Fibroblast of pulmonary artery (primary cell): Measurements from ENCODE around the gene TMEM107.

Source experiments
- DNase-seq: peaks from one replicate; pipeline ENCODE4 v3.0.0-alpha.2; 2010; ENCODE audit warnings: low read depth
- H3K4me3 ChIP-seq: replicated peaks from 2 replicates; pipeline ENCODE4 v1.5.1; 2011; ENCODE audit warnings: low read depth, mild to moderate bottlenecking, control low read depth, low read length, moderate library complexity
- TF ChIP-seq, protein P1 (sequence below): IDR thresholded peaks from 2 replicates; pipeline ENCODE4 v1.5.1; 2011; ENCODE audit warnings: mild to moderate bottlenecking, control low read depth, low read length, inconsistent platforms; ENCODE audit errors: missing control alignments

The TMEM107 gene

DNA sequence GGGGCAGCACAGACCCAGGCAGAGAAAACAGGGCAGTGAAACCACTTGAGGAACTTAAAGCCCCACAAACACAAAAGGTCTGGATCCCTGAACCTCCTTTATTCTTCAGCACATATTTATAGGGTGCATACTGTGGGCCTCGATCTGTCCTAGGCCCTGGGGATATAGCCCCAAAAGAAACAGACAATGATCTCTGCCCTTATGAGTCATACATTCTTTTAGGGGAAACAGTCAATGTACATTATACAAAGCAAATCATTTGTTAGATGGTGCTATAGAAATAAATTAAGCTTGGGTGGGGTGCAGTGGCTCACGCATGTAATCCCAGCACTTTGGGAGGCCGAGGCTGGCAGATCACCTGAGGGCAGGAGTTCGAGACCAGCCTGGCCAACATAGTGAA, 42.2 kb downstream of the TMEM107 start:
- TF ChIP-seq, protein P1, sequence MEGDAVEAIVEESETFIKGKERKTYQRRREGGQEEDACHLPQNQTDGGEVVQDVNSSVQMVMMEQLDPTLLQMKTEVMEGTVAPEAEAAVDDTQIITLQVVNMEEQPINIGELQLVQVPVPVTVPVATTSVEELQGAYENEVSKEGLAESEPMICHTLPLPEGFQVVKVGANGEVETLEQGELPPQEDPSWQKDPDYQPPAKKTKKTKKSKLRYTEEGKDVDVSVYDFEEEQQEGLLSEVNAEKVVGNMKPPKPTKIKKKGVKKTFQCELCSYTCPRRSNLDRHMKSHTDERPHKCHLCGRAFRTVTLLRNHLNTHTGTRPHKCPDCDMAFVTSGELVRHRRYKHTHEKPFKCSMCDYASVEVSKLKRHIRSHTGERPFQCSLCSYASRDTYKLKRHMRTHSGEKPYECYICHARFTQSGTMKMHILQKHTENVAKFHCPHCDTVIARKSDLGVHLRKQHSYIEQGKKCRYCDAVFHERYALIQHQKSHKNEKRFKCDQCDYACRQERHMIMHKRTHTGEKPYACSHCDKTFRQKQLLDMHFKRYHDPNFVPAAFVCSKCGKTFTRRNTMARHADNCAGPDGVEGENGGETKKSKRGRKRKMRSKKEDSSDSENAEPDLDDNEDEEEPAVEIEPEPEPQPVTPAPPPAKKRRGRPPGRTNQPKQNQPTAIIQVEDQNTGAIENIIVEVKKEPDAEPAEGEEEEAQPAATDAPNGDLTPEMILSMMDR, result no peak
- DNase-seq, result no peak
- no peak overlapping the region for H3K4me3 ChIP-seq

DNA sequence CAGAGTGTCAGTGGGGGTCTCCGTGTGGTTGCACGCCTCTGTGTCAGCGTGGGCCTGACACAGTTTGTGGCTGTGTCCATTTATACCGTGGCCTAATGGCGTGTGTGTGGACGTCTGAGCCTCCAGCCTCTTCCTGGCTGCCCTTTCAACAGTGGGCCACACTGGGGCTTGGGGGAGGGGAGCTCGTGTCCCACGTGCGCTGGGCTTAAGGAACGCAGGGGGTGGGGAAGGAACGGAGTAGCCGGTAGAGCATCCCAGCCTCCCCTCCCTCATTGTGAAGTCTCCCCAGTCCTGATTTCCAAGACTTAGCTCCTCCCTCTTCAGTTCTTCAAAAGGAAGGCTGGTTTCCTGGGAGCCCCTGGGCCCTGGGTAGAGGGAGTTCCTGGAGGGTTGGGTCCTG, 42.8 kb downstream of the TMEM107 start:
- TF ChIP-seq, protein P1, result no peak
- H3K4me3 ChIP-seq, result no peak overlapping the region
- DNase-seq, result no peak

DNA sequence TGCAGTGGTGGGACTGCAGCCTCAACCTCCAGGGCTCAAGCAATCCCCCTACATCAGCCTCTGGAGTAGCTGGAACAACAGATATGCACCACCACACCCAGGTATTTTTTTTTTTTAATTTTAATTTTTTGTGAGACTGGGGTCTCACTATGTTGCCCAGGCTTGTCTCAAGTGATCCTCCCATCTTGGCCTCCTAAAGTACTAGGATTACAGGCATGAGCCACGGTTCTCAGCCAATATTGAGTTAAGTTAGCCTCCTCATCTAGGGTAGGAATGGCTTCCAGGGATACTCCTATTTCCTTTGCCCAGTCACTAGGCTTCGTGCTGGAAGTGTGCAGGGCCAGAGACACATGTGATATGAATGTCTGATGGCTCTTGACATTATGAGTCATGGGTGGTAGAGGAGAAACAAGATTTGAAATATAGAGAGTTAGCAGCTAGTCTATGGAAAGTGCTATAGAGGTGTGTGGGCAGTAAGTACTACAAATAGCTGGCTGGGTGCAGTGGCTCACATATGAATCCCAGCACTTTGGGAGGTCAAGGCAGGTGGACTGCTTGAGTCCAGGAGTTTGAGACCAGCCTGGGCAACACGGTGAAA, 44.2 kb downstream of the TMEM107 start:
- TF ChIP-seq, protein P1, result no peak
- no peak for DNase-seq
- no peak overlapping the region for H3K4me3 ChIP-seq

DNA sequence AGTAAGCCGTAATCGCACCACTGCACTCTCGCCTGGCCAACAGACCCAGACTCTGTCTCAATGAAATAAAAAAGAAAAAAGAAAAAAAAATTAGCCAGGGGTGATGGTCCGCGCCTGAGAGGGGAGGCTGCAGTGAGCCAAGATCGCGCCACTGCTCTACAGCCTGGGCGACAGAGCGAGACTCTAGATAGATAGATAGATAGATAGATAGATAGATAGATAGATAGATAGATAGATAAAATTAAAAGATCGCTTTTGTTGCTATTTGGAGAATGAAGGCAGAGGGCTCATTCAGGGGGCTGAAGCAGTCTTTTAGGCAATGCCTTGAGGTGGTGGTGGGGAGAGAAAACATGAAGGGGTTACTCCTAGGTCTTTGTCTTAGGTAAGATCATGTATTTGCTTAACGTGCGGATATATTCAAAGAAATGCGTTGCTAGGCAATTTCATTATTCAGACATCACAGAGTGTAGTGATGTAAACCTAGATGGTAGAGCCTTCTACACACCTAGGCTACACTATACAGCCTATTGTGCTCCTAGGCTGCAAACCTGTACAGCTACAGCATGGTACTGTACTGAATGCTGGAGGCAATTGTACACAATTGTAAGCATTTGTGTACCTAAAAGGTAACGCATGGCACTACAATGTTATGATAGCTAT, 47.9 kb downstream of the TMEM107 start:
- TF ChIP-seq, protein P1, result no peak
- no peak overlapping the region for H3K4me3 ChIP-seq
- DNase-seq, result no peak

DNA sequence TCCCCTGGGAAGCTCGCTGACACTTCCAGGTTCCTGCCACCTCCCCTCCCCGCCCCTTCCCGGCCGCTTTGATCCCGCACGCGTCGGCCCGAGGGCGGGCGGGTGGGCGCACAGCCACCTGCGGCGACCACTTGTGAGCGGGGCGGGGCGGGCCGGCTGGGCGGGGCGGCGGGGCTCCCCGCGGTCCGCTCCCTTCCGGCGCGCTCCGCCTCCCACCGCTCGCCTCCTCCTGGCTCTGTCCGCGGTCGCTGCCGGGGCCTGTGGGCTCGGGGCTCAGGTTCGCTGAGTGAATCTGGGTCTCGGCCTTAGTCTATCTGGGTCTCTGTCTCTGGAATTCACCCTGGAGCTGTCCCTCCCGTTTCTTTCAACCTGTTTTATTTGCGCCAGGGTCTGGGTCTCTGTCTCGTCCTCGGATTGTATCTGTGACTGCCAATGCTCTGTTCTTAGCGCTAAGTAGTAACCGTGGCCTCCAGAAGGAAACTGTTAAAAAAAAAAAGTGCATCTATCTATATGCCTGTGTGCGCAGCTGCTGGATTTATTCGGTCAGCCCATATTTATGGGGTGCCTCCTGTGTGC, 49.6 kb downstream of the TMEM107 start:
- no peak for DNase-seq
- TF ChIP-seq, protein P1, result no peak
- H3K4me3 ChIP-seq, result peak overlapping the region; percentile 71

DNA sequence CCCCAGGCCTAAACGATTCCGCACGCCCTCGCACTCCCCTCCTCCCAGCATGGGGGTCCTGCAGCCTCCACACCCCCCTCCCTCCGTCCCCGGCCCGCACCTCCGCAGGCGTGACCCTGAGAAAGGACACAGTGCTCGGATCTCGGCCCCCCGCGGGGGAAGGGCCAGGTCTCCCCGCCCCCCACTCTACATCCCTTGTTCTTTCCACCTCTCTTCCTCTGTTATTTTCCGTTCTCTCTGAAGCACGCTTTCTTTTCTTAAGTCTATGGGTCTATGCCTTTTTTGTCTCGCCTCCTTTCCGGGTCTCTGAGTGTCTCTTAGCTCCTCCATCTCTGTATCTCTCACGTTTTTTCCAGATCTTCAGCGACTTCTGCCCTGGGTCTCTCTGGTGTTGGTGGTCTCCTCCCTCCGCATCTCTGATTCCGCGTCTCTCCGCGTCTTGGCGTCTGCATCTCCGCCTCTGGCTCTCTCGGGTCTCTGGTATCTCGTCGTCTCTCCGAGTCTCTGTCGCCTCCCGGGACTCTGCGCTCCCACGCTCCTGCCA, 50.2 kb downstream of the TMEM107 start:
- H3K4me3 ChIP-seq, result peak overlapping the region; percentile 71
- no peak for DNase-seq
- TF ChIP-seq, protein P1, result no peak
